HepG2 (cell line): ENCODE data around the gene TNFRSF21.

Experiments used
- CTCF ChIP-seq: sonication (generic); formaldehyde crosslinking; IDR thresholded peaks from 2 replicates; pipeline ENCODE4 v1.5.0; 2020; ENCODE audit warnings: mild to moderate bottlenecking, missing genetic modification reagents, moderate library complexity
- HDAC6 ChIP-seq: fragments of 200-600 bp; sonication (generic); IDR thresholded peaks from 2 replicates; pipeline ENCODE4 v1.7.0; 2017; ENCODE audit warnings: mild to moderate bottlenecking, antibody characterized with exemption, low read length, low read depth
- ZNF276 ChIP-seq: sonication (generic); formaldehyde crosslinking; IDR thresholded peaks from 2 replicates; pipeline ENCODE4 v1.4.0; 2020; ENCODE audit warnings: mild to moderate bottlenecking, low read depth, missing genetic modification reagents

GRCh38 chr6:47318236-47318989, 8.7 kb upstream of the TNFRSF21 start:
- TF ChIP-seq HDAC6, result no peak
- no peak for TF ChIP-seq ZNF276 (CRISPR knock-in tag)
- TF ChIP-seq CTCF (CRISPR knock-in tag), result no peak
